ENCODE data around the gene EHBP1L1.

The EHBP1L1 gene

GRCh38 chr11:65571940-65572339 is 3.9 kb upstream of the EHBP1L1 start:
- no peak for ATAC-seq
- TF ChIP-seq RARB (CRISPR knock-in tag; IDR thresholded peaks at IDR 0.05) (no peak), CSRNP3 (CRISPR knock-in tag; IDR thresholded peaks at IDR 0.05) (no peak), OSR1 (CRISPR knock-in tag; IDR thresholded peaks at IDR 0.05) (no peak), CREB5 (CRISPR knock-in tag; IDR thresholded peaks at IDR 0.05; ENCODE audit: low read depth) (no peak), ZFP3 (CRISPR knock-in tag; IDR thresholded peaks at IDR 0.05) (no peak), TSHZ2 (CRISPR knock-in tag; IDR thresholded peaks at IDR 0.05) (no peak), TCF4 (CRISPR knock-in tag; IDR thresholded peaks at IDR 0.05; ENCODE audit: borderline replicate concordance) (no peak), TOX (CRISPR knock-in tag; IDR thresholded peaks at IDR 0.05; ENCODE audit: borderline replicate concordance) (no peak), ARNTL (CRISPR knock-in tag; IDR thresholded peaks at IDR 0.05; ENCODE audit: borderline replicate concordance, low read depth) (no peak), GLIS3 (CRISPR knock-in tag; IDR thresholded peaks at IDR 0.05) (no peak), ZC3H10 (CRISPR knock-in tag; IDR thresholded peaks at IDR 0.05) (no peak), CSDC2 (CRISPR knock-in tag; IDR thresholded peaks at IDR 0.05) (no peak), ESRRG (CRISPR knock-in tag; IDR thresholded peaks at IDR 0.05) (no peak), PATZ1 (CRISPR knock-in tag; IDR thresholded peaks at IDR 0.05; ENCODE audit: borderline replicate concordance) (no peak)

GRCh38 chr11:65572356-65573051 is 3.3 kb upstream of the EHBP1L1 start, which contains the start of gene FAM89B:
Gene FAM89B (plus strand): TSS chr11:65572538. CDS start chr11:65572670, 132 bp downstream.
- TF ChIP-seq ZC3H10 (CRISPR knock-in tag; IDR thresholded peaks at IDR 0.05) (no peak), TCF4 (CRISPR knock-in tag; IDR thresholded peaks at IDR 0.05; ENCODE audit: borderline replicate concordance) (no peak), ZFP3 (CRISPR knock-in tag; IDR thresholded peaks at IDR 0.05) (no peak), PATZ1 (CRISPR knock-in tag; IDR thresholded peaks at IDR 0.05; ENCODE audit: borderline replicate concordance) (no peak), SNAI2 (CRISPR knock-in tag; IDR thresholded peaks at IDR 0.05) (no peak), TOX (CRISPR knock-in tag; IDR thresholded peaks at IDR 0.05; ENCODE audit: borderline replicate concordance) (no peak), POU6F1 (CRISPR knock-in tag; IDR thresholded peaks at IDR 0.05; ENCODE audit: borderline replicate concordance, low read depth) (no peak)
- ATAC-seq, result peak; percentile 13
